NCI-H2107 treated with DMSO at 0.1 percent for 48 hours (cell line): Measurements from ENCODE around the gene SMYD5.
"Not testable (repeated sequence)": the region's sequence is repeated elsewhere in the genome, so short reads cannot be mapped to it uniquely, and the experiment has no call there.

Experiments used
- DNase-seq: peaks from one replicate; lab custom pipeline; 2025; ENCODE audit not compliant: unreplicated experiment; lab: John Stamatoyannopoulos, UW

Gene SMYD5

GRCh38 chr2:73214120-73215035, at the start of gene SMYD5:
SMYD5 (plus strand) TSS chr2:73214245; CDS start chr2:73214267, 22 bp downstream.
- peak; percentile 27 for DNase-seq

GRCh38 chr2:73165978-73166377, 48.1 kb upstream of the SMYD5 start:
- not testable (repeated sequence) for DNase-seq

- DNase-seq, result not testable (repeated sequence)
Observed at GRCh38 chr2:73166813-73167212, 47.2 kb upstream of the SMYD5 start.

GRCh38 chr2:73168348-73168747, 45.7 kb upstream of the SMYD5 start:
- DNase-seq, result not testable (repeated sequence)

- DNase-seq, result not testable (repeated sequence)
Observed at GRCh38 chr2:73170341-73170740, 43.7 kb upstream of the SMYD5 start.

- no peak for DNase-seq
Observed at GRCh38 chr2:73172963-73173362, 41.1 kb upstream of the SMYD5 start.

GRCh38 chr2:73173781-73174180, 40.3 kb upstream of the SMYD5 start:
- DNase-seq, result no peak

GRCh38 chr2:73174244-73174643, 39.8 kb upstream of the SMYD5 start:
- DNase-seq, result no peak

- no peak for DNase-seq
Observed at GRCh38 chr2:73174941-73175662, 38.9 kb upstream of the SMYD5 start.

GRCh38 chr2:73175663-73176204, 38.3 kb upstream of the SMYD5 start:
- no peak for DNase-seq

GRCh38 chr2:73176205-73176880, 37.7 kb upstream of the SMYD5 start:
- no peak for DNase-seq

- peak; percentile 65 for DNase-seq
Observed at GRCh38 chr2:73176881-73177644, 37.0 kb upstream of the SMYD5 start.

- DNase-seq, result no peak
Observed at GRCh38 chr2:73177645-73178255, 36.3 kb upstream of the SMYD5 start.

GRCh38 chr2:73185965-73186364, 28.1 kb upstream of the SMYD5 start:
- DNase-seq, result no peak

- DNase-seq, result no peak
Observed at GRCh38 chr2:73187549-73187948, 26.5 kb upstream of the SMYD5 start.

GRCh38 chr2:73197579-73197978, 16.5 kb upstream of the SMYD5 start:
- no peak for DNase-seq

- not testable (repeated sequence) for DNase-seq
Observed at GRCh38 chr2:73200281-73200680, 13.8 kb upstream of the SMYD5 start.

- DNase-seq, result no peak
Observed at GRCh38 chr2:73202156-73203054, 11.6 kb upstream of the SMYD5 start, which contains the start of gene NOTO. NOTO (plus strand) TSS chr2:73202574; CDS start chr2:73202667, 93 bp downstream.
